Fibroblast of lung (primary cell): ENCODE measurements around the gene MS4A15.
A peak's percentile ranks its signal among the peaks of the same experiment; 100 is the strongest.

ENCODE experiments used
- CTCF ChIP-seq, 2 donors: IDR thresholded peaks in 1 of 2; conservative IDR thresholded peaks in 1 of 2; 1 replicate in 1 of 2; 2 replicates in 1 of 2; pipeline ENCODE4 v1.5.1; 2011 to 2012; ENCODE audit warnings: low read length in 2 of 2, control low read depth in 1 of 2, inconsistent platforms in 1 of 2, low read depth in 1 of 2, mild to moderate bottlenecking in 1 of 2
- EZH2 ChIP-seq: IDR thresholded peaks from 2 replicates; pipeline ENCODE4 v1.5.1; 2012; ENCODE audit warnings: low read length, control low read depth, mild to moderate bottlenecking; ENCODE audit errors: missing control alignments

GRCh38 chr11:60756307-60757032 lies at the start of gene MS4A15:
- TF ChIP-seq CTCF (conservative IDR thresholded peaks at IDR 0.05 in 1 of 2, IDR thresholded peaks at IDR 0.05 in 1 of 2; ENCODE audit: low read depth in 1 of 2, low read length in 2 of 2) (peak in 1 of 2 donors; percentile 2), EZH2 (no peak)
